Amygdala (tissue), 56 donors: ENCODE results near the gene QRICH1.

Experiments used
- DNase-seq, 56 donors: peaks; one replicate each; lab custom pipeline; 2025; lab: John Stamatoyannopoulos, UW

The QRICH1 gene

DNA sequence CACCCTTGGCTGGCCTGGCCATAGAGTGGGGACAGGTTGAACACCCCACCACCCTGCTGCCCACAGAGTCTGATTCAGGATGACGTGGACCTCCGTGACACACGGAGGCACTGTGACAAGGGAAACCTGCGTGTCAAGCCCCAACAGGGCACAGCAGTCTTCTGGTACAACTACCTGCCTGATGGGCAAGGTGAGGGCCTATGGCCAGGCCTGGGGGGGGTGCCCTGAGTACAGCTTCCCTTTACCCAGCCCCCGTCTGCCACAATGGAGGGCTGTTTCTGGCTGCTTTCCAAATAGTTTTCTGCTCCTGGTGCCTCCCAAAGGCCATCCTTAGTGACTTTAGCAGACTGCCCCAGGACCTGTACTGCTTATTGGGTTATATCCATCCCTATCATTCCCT, 87.9 kb downstream of the QRICH1 start:
- DNase-seq, result no peak

DNA sequence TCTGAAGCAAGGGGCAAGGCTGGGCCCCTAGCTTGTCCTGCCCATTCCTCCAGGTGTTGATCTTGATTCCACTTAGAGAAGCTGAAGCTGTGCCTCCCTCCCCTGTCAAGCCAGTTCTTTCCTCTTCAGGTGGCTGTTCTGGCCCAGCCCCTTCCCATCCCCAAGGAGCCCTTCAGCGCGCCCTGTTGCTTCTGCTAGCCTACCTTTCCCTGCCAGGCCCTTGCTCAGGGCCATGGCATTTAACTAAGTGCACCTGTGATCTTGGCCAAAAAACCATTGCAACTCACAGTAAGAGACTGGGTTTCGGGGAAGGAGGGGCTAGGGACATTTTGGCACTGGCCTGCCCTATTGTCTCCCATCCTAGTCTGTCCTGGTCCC, 88.6 kb downstream of the QRICH1 start:
- DNase-seq, result no peak

GRCh38 chr3:49004352-49005302, 89.2 kb downstream of the QRICH1 start:
- peak in 1 of 56 donors; percentile 72 for DNase-seq

- DNase-seq, result no peak
Measured at GRCh38 chr3:49001155-49001554, 92.7 kb downstream of the QRICH1 start.

- no peak for DNase-seq
Measured at GRCh38 chr3:48999085-48999858, 94.6 kb downstream of the QRICH1 start.

DNA sequence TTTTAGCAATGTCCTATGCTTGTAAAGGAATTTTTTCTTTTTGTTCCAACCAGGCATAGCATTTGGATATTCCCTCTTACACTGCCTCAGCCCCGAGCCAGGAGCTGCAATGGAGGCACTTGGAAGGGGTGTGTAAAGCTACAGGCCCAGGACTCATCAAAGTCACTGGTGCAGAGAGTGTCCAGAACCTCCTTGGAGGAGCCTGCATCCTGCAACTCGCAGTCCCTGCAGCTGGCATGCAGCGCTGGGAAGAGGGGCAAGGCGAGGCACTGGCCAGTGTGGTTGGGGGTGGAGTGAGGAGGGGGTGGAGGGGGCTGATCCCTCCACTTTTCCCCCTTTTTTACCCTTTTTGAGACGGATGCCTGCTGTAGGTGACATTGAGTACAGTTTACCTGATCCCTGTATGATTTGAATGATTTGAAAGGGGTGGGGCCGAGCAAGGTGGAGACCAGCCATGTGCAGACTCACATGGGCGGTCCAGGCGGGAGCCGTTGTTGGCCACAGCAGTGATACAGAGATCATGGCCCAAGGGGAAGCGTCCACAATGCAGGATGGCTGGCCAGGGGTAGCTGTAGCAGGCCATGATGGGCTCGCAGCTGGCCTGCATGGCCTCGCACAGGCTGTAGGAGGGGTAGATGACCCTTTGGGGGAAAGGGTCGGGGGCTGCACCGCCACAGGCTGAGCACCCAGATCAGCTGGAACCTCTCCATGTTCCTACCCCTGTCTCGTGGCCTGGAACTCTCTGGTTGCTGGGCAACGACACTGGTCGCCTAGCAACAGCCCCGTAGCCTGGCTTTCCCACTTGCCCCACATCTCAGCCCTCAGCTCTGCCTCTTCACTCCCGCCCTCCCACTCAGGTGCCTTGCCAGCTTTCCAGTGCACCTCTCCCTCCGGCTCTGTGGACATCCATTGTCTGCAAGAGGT, 95.9 kb downstream of the QRICH1 start:
- peak in 30 of 56 donors; percentile 12 to 69 (median 43) for DNase-seq

GRCh38 chr3:48997102-48997635, 96.7 kb downstream of the QRICH1 start:
- no peak for DNase-seq

GRCh38 chr3:48996640-48997039, 97.2 kb downstream of the QRICH1 start:
- DNase-seq, result no peak

- no peak for DNase-seq
Measured at GRCh38 chr3:48993834-48994233, 100.0 kb downstream of the QRICH1 start.

- DNase-seq, result no peak
Measured at GRCh38 chr3:48991851-48992545, 101.9 kb downstream of the QRICH1 start.

DNA sequence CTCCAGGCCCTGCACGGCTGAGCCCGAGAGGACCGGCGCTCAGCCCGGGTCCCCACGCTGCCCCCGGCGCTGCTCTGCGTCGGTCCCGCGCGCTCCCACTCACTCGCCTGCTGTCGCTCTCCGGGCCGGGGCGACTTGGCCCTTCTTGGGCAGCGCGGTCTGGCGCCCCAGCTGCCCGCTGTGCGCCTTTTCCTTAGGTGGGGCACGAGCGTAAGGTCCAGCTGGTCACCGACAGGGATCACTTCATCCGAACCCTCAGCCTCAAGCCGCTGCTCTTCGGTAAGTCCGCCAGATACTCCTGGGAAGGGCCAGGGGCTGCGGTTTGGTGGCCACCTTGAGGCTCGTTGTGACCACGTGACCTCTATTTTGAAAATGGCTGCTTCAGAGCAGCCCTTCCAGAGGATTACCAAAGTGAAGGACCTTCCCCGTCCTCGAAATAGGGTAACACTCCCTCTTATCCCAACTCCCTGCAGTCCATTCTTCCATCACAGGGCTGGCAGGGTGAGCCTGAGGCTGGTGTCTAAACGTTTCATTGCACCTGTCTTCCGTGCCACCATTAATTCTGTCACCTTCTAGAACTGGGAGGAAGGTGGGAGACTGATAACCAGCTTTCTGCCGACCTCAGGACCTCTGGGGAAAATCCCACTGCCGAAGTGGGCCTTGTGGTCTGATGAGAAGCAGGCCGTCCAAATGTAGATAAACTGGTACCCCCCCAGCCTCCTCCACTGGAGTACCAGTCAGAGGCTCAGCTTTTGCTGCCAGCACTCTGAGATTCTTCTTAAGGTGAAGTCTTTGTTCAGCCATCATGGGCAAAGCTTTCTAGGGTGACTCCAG, 103.0 kb downstream of the QRICH1 start:
- peak in 11 of 56 donors; percentile 21 to 66 (median 37) for DNase-seq

- DNase-seq, result peak in 55 of 56 donors; percentile 34 to 93 (median 83)
Measured at GRCh38 chr3:48989796-48990635, 103.9 kb downstream of the QRICH1 start, which contains the start of gene P4HTM. TSS of gene P4HTM (plus strand) at chr3:48990241. CDS start at chr3:48990257, 16 bp downstream.

DNA sequence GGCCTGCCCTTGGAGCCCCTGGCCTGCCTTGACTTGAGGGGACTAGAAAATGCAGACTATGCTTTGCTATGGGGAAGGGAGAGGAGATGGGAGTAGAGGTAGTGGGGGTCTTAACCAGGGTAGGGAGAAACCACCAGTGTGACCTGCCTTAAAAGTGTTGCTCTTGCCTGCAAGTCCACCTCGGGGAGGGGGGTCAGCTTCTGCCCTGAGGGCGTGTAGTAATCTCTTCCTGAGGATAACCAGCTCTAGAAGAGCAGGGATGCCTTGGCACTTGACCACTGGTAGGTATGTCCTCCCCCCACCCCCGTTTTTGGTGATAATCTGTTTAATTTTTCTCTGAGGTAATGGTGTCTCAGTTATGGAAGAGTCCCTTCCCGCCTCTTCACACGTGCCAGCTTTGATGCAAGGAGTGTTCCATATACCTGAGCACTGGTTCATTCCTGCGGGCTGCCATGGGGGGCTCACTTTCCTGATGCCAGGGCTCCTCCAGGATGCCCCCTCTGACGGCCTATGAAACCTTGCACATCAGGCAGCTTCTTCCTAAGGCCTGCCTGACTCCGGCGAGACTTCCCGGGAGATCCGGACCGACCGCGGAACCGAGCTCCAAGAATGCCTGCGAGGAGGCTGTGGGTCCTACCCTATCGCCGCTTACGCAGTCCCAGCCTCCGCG, 104.6 kb downstream of the QRICH1 start:
- no peak for DNase-seq

- DNase-seq, result no peak
Measured at GRCh38 chr3:48985831-48986376, 108.0 kb downstream of the QRICH1 start.

DNA sequence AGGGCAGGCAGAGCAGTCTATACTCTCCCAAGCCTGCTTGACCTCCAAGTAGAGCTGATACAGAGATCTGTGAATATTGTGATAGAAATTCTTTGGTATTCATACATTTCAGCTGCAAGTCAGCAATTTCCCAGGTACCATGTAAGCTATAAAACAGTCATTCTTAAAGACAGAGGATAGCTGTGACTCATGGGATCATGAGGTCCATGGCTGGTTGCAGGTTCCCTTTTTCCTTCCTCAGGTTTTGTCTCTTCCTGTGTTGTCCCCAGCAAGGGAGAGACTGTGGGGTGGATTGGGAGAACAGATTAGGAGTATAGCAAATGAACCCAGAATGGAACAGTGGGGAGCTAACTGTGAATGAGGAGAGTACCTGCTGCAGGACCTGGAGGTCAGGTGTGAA, 109.2 kb downstream of the QRICH1 start:
- DNase-seq, result no peak

DNA sequence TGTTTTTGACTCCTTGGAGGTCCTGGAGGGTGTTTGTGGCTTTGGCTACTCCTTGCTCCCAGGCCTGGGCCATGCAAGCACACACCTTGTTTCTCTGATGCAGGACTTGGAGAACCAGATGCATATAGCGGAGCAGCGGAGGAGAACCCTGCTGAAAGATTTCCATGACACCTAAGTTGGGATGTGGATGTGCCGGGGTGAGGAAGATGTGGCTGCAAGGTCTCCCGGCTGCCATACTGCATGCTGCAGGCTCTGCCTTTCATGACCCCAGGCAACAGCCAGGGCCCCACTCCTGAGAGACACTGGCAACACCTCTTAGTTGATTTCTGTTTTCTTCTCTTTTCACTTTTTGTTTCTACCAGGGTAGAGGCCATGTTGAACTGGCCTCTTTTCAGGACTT, 110.8 kb downstream of the QRICH1 start:
- no peak for DNase-seq

DNA sequence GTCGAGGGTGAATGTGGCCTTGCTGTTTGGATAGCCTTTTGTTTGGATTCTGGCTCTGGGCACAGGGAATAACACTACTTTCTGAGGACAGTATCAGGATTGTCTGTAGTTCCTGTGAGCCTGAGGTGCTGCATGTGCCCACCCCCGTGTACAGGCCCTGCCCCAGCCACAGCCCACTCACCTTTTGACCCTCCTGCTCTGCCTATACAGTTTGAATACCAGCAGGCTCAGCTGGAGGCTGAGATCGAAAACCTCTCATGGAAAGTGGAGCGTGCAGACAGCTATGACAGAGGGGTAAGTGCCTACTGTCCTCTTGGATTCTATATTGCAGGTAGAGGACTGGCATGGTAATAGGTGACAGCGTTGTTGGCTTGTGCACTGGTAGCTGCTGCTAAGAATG, 111.2 kb downstream of the QRICH1 start:
- DNase-seq, result no peak
